GDM1 (cell line): ENCODE data around the gene EGFL8.
"Not testable (repeated sequence)": the region's sequence is repeated elsewhere in the genome, so short reads cannot be mapped to it uniquely, and the experiment has no call there.

ENCODE experiments used
- DNase-seq: peaks from one replicate; lab custom pipeline; 2025; lab: John Stamatoyannopoulos, UW

EGFL8 gene

GRCh38 chr6:32195902-32196681, 31.7 kb downstream of the EGFL8 start:
- peak; percentile 51 for DNase-seq

GRCh38 chr6:32196682-32197616, 32.6 kb downstream of the EGFL8 start:
- no peak for DNase-seq

GRCh38 chr6:32198345-32198696, 33.9 kb downstream of the EGFL8 start:
- DNase-seq, result no peak

GRCh38 chr6:32198866-32199265, 34.5 kb downstream of the EGFL8 start:
- no peak for DNase-seq

- no peak for DNase-seq
Measured at GRCh38 chr6:32200711-32201475, 36.5 kb downstream of the EGFL8 start.

- no peak for DNase-seq
Measured at GRCh38 chr6:32202186-32202585, 37.8 kb downstream of the EGFL8 start.

GRCh38 chr6:32203426-32204267, 39.3 kb downstream of the EGFL8 start:
- no peak for DNase-seq

GRCh38 chr6:32204268-32204715, 39.9 kb downstream of the EGFL8 start:
- DNase-seq, result no peak

- no peak for DNase-seq
Measured at GRCh38 chr6:32208996-32209395, 44.6 kb downstream of the EGFL8 start.

- DNase-seq, result no peak
Measured at GRCh38 chr6:32210191-32210601, 45.8 kb downstream of the EGFL8 start.

GRCh38 chr6:32211432-32211831, 47.0 kb downstream of the EGFL8 start:
- DNase-seq, result not testable (repeated sequence)

- DNase-seq, result no peak
Measured at GRCh38 chr6:32212076-32212760, 47.8 kb downstream of the EGFL8 start.

- DNase-seq, result no peak
Measured at GRCh38 chr6:32213649-32214048, 49.3 kb downstream of the EGFL8 start.

GRCh38 chr6:32214126-32214525, 49.7 kb downstream of the EGFL8 start:
- no peak for DNase-seq

- DNase-seq, result no peak
Measured at GRCh38 chr6:32215617-32216016, 51.2 kb downstream of the EGFL8 start.

GRCh38 chr6:32216285-32216684, 51.9 kb downstream of the EGFL8 start:
- no peak for DNase-seq

- DNase-seq, result no peak
Measured at GRCh38 chr6:32216998-32217397, 52.6 kb downstream of the EGFL8 start.
